Activated CD4-positive, alpha-beta T cell treated with anti-CD3 and anti-CD28 coated beads for 4 hours (primary cell): ENCODE data around the gene SHANK2.

Experiments used
- DNase-seq, 2 donors: peaks; one replicate each; pipeline ENCODE4 v3.0.0-alpha.2; 2020

Gene SHANK2

DNA sequence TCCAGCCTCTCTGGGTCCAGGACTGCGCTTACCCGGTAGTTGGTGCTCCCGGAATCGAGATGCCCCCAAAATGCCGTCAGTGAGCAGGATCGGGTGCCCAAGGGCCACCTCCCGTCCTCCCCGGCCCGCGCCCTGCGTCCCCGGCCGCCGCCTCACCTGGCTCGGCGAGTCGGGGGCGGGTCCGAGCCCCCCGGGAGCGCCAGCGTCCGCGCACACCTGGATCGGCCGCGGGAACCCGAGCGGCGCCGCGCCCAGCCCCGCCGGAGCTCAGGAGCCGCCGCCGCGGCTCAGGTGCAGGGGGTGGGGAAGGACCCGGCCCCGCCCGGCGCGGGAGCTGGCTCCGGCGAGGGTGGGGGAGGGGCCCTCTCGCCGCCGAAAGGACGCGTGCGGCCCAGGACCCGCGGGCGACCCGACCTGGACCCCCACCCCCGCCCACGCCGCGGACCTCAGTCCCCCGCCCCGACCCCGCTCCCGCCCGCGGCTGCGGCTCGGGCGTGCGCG, at the start of gene SHANK2:
SHANK2 (minus strand) TSS at position 309 of the 501 bp plus-strand sequence. CDS start 105,251 bp downstream, outside the sequence.
- DNase-seq, result no peak

- DNase-seq, result no peak
Observed at GRCh38 chr11:71301858-71302533, 49.6 kb upstream of the SHANK2 start.

DNA sequence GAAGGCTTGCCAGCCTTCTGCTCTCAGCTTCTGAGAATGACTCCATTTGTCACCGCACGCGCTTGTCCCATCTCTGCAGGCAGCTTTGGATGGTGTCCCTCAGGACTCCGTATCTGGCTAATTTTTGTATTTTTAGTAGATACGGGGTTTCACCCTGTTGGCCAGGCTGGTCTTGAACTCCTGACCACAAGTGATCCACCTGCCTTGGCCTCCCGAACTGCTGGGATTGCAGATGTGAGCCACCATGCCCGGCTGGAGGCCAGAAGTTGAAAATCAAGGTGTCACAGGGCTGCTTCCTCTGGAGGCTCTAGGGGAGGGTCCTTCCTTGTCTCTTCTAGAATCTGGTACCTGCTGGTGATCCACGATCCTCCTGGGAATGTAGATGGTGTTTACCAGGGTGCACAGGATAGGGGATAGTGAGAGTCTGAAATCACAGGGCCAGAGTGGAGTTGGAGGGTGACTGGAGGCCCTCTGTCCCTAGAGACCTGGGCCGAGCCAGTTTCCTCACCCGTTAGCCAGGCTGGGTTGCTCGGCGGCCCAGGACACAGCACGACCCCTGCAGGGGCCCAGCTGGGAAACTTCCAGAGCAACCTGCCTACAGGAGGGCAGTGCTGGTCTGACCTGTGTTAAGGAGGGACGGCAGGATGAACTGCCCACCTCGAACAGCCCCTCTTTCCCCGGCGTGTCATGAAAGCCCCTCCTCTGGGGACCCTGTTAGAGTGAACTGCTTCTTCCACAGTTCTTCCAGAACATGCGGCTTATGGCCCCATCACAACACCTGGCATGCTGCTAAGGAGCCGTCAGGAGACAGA, 48.9 kb upstream of the SHANK2 start:
- DNase-seq, result no peak

DNA sequence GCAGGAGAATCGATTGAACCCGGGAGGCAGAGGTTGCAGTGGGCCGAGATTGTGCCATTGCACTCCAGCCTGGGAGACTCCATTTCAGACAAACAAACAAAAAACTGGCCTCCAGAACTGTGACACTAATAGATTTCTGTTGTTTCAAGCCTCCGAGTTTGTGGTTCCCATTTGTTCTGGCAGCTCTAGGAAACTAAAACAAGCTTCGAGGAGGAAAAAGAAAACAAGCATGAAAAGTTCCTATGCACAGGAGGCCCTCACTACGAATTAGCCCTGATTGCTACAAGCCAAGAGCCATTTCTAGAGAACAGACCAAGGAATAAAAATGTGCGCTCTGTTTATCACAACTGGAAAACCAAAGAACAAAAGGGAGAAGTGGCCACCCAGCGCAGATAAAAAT, 47.8 kb upstream of the SHANK2 start:
- no peak for DNase-seq

- DNase-seq, result no peak
Observed at GRCh38 chr11:71298761-71299181, 46.4 kb upstream of the SHANK2 start.

- DNase-seq, result no peak
Observed at GRCh38 chr11:71298016-71298550, 45.7 kb upstream of the SHANK2 start.

DNA sequence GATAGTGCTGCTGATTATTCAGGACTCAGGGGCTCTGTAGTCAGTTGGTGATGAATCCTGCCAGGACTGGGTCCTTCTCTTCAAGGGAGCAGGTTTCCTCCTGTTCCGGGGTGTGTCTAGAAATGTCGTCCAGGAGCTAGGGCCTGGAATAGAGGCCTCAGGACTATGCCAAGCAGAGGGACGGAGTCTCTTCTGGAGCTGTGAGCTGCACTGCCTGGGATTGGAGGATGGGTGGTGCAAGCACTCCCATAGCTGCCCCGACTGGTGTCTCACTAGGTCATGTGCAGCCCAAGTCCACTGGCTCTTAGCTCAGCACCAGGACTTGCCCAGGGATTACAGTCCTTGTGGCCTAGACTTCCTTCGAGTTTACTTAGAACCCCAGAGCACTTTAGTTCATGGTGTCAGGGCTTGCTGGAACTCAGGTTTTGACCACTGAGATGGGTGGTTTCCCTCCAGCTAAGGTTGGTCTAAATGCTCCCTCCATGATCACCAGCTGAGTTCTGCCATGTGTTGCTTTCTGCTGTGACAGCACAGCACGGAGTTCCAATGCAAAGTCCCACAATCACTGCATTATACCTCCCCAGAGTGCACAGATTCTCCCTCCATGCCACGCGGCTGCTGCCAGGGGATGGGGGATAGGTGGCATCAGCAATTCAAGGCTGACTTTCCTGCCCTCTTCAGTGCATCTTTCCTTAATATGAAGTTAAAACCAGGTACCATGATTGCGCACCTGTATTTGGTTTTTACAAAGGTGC, 42.6 kb upstream of the SHANK2 start:
- no peak for DNase-seq

GRCh38 chr11:71293961-71294782, 41.8 kb upstream of the SHANK2 start:
- DNase-seq, result no peak

GRCh38 chr11:71286701-71287643, 34.6 kb upstream of the SHANK2 start:
- no peak for DNase-seq

GRCh38 chr11:71285111-71285510, 32.7 kb upstream of the SHANK2 start:
- no peak for DNase-seq

DNA sequence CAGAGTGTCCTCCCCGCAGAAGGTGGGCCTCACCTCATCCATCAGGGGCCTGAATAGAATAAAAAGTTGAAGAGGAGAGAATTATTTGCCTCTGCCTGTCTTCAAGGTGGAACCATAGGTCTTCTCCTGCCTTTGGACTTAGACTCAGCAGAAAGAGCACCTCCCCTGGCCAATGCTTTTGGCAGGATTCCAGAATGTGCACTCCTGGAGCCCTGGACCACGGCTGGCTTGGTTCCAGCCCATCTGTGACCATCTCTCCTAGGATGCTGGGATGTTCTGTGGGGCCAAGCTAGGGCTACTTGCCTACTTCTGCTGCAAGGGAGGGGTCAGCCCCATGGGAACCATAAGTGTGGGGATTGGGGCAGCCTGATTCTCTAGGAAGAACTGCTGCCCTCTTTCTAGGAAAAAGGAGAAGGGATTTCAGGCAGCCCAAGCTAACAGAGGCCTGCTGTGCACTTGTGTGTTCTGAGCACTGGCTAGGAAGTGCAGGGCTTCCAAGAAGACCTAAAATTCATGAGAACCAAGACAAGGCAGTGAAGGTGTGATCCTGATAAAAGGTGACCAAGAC, 32.2 kb upstream of the SHANK2 start:
- DNase-seq, result no peak

- DNase-seq, result no peak
Observed at GRCh38 chr11:71283971-71284441, 31.6 kb upstream of the SHANK2 start.

GRCh38 chr11:71282581-71283351, 30.4 kb upstream of the SHANK2 start:
- no peak for DNase-seq

GRCh38 chr11:71281831-71282230, 29.5 kb upstream of the SHANK2 start:
- no peak for DNase-seq

DNA sequence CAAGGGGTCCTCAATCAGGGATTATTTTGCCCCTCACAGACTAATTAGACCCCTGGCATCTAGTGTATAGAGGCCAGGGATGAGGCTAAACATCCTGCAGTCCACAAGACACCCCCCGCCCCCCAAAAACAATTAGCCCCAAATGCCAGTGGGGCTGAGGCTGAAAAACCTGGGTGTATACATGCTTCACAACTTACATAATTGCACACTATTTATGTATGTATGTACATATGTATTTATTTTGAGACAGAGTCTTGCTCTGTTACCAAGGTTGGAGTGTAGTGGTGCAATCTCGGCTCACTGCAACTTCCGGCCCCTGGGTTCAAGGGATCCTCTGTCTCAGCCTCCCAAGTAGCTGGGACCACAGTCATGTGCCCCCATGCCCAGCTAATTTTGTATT, 28.8 kb upstream of the SHANK2 start:
- no peak for DNase-seq

DNA sequence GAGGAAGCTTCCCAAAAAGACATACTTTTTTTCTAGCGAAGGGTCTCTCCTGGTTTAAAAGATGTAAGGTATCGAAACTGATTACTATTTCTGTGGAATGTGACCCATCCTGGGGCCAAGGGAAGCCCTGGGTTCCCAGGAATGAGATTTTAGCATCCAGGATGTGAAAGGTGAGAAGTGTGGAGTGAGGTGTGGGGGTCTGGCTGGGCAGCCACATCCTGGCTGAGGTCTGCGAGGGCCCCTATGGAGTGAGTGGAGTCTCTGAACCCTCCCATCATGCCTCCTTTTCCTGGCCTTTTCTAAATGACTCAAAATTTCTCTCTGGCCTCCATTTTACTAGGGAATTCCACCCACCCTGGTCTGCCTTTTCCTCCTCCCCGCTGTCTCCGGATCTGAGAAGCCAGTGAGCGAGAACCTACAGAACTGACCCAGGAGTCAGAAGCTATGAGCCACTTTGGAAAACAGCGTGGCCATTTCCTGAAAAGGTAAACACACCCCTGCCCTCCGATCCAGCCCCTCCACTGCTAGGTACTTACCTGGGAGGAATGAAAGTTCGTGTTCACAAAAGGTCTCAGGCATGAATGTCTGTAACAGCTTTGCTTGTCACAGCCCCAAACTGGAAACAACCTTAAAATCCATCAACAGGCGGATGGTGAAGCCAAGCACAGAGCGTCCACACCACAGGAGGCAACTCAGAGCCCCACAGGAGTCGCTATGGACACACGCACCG, 27.7 kb upstream of the SHANK2 start:
- DNase-seq, result no peak

DNA sequence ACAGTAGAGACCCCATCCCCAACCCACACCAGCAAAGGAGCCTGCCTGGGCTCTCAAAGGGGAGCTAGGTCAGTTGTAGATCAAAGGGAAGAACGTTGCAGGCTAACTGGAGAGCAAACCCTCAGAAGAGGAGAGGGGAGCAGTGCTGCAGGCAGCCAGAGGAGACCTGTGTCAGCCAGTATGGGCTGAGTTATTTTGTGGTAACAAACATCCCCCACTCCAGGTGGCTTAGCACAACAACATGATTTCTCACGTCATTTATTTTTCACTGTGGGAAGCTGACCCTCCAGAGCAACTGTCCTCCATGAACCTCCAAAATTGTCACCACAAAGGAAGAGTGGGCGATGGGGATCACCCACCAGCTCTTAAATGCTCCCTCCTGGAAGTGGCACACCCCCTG, 19.8 kb upstream of the SHANK2 start:
- DNase-seq, result no peak

DNA sequence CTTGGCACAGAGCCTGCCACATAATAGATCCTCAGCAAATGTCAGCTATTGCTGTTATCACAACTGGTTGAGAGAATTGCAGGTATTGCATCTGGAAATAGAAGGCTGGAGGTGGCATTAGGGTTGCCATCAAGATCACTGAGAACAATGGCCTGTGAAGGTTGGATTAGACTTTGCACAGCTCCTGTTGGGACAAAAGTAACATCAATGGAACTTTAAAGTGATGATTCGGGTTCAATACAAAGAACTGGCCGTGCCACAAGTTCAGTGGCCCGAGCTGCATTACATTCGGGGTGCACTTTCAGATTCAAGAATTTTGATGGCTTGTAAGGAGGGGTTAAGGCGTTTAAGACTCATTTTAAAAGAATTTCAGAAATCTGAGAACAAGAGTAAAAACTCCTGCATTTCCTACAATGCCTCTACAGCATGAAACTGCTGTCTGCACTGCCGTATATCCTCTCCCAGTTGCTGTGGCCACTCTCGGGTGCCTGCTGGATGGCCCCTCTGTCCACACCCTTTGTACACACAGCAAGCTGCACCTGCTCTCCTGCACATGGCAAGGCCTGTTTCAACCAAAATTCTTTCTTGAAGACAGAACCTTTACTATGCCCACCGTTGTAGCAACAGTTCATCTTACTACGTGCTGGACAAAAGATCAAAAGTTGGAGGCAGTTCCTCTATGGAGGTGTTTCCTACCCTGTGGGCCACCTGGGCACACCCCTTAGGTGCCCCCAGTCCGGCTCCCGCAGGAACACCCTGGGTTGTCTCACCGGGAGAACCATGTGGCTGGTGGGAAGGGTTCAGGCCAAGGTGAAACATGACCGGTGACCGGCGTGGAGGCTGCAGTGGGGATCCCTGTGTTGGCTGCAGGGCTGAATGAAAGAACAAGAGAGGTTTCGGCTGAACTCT, 17.5 kb upstream of the SHANK2 start:
- DNase-seq, result no peak
